ENCODE results near the gene MANBA.

Gene MANBA

GRCh38 chr4:102757681-102758080 lies 3.1 kb downstream of the MANBA start (continued):
- TF ChIP-seq, protein P1, sequence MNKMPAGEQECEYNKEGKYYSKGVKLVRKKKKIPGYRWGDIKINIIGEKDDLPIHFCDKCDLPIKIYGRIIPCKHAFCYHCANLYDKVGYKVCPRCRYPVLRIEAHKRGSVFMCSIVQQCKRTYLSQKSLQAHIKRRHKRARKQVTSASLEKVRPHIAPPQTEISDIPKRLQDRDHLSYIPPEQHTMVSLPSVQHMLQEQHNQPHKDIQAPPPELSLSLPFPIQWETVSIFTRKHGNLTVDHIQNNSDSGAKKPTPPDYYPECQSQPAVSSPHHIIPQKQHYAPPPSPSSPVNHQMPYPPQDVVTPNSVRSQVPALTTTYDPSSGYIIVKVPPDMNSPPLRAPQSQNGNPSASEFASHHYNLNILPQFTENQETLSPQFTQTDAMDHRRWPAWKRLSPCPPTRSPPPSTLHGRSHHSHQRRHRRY (tag by site-specific recombination; IDR thresholded peaks at IDR 0.05): no peak
- TF ChIP-seq ZNF394 (tag by site-specific recombination; IDR thresholded peaks at IDR 0.05; ENCODE audit: borderline replicate concordance) (no peak), MYNN (tag by site-specific recombination; IDR thresholded peaks at IDR 0.05; ENCODE audit: borderline replicate concordance) (no peak), ZBTB1 (tag by site-specific recombination; IDR thresholded peaks at IDR 0.05) (no peak), KLF17 (tag by site-specific recombination; IDR thresholded peaks at IDR 0.05) (no peak), ZNF174 (tag by site-specific recombination; IDR thresholded peaks at IDR 0.05) (no peak)
- TF ChIP-seq, protein P2, sequence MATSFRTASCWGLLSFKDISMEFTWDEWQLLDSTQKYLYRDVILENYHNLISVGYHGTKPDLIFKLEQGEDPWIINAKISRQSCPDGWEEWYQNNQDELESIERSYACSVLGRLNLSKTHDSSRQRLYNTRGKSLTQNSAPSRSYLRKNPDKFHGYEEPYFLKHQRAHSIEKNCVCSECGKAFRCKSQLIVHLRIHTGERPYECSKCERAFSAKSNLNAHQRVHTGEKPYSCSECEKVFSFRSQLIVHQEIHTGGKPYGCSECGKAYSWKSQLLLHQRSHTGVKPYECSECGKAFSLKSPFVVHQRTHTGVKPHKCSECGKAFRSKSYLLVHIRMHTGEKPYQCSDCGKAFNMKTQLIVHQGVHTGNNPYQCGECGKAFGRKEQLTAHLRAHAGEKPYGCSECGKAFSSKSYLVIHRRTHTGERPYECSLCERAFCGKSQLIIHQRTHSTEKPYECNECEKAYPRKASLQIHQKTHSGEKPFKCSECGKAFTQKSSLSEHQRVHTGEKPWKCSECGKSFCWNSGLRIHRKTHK (tag by site-specific recombination; IDR thresholded peaks at IDR 0.05): no peak

- Histone ChIP-seq H3K9me3 (ENCODE audit: control insufficient read depth, insufficient read depth, low read depth, low read length) (no peaks in the 10 kb centered on the region), H3K27ac (ENCODE audit: extremely low read depth, low read depth, low read length) (no peak overlapping the region), H3K4me3 (ENCODE audit: low read depth, low read length) (no peak overlapping the region), H3K4me1 (ENCODE audit: control insufficient read depth, insufficient read depth, low read length) (no peaks in the 10 kb centered on the region; the same call in 1 of the 2 replicates), H3K36me3 (ENCODE audit: control insufficient read depth in 2 of 2, insufficient read depth in 1 of 2, low read length in 2 of 2) (peaks cover 0 to 19% of the 10 kb centered on the region in 2 experiments; a peak in 1 of 3 replicates)
- ChIA-PET POLR2A (no interaction called here), CTCF (no interaction called here)
- TF ChIP-seq ZBTB21 (tag by site-specific recombination; IDR thresholded peaks at IDR 0.05): no peak
- no peak for TF ChIP-seq ZNF239 (tag by site-specific recombination; IDR thresholded peaks at IDR 0.05)
- TF ChIP-seq ZNF658 (tag by site-specific recombination; IDR thresholded peaks at IDR 0.05): no peak
Observed at GRCh38 chr4:102754044-102754443, 6.7 kb downstream of the MANBA start.

DNA sequence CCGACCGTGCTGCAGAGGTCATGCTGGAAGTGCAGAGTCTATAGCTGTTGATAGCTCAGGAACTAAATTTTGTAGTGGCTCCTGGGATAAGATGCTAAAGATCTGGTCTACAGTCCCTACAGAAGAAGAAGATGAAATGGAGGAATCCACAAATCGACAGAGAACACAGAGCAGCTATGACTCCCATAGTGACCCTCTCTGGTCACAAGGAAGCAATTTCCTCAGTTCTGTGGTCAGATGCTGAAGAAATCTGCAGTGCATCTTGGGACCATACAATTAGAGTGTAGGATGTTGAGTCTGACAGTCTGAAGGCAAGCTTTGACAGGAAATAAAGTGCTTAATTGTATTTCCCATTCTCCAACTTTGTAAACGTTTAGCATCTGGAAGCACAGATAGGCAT lies 8.8 kb downstream of the MANBA start:
- Histone ChIP-seq H3K27ac (ENCODE audit: extremely low read depth, low read depth, low read length) (no peak overlapping the region), H3K4me1 (ENCODE audit: control insufficient read depth, insufficient read depth, low read length) (no peaks in the 10 kb centered on the region), H3K4me3 (ENCODE audit: low read depth, low read length) (no peak overlapping the region), H3K9me3 (ENCODE audit: control insufficient read depth, insufficient read depth, low read depth, low read length) (no peaks in the 10 kb centered on the region), H3K36me3 (ENCODE audit: control insufficient read depth in 2 of 2, insufficient read depth in 1 of 2, low read length in 2 of 2) (peaks cover 0 to 22% of the 10 kb centered on the region in 2 experiments; a peak in 1 of 3 replicates)
- ChIA-PET POLR2A (interaction anchor here (1.0 kb wide), 1 partner anchor 9 kb away, joined by 5 read pairs; the partner anchor contains the start of gene MANBA), CTCF (no interaction called here)
- TF ChIP-seq HOXC10 (CRISPR knock-in tag; IDR thresholded peaks at IDR 0.05): no peak
- TF ChIP-seq, protein P3, sequence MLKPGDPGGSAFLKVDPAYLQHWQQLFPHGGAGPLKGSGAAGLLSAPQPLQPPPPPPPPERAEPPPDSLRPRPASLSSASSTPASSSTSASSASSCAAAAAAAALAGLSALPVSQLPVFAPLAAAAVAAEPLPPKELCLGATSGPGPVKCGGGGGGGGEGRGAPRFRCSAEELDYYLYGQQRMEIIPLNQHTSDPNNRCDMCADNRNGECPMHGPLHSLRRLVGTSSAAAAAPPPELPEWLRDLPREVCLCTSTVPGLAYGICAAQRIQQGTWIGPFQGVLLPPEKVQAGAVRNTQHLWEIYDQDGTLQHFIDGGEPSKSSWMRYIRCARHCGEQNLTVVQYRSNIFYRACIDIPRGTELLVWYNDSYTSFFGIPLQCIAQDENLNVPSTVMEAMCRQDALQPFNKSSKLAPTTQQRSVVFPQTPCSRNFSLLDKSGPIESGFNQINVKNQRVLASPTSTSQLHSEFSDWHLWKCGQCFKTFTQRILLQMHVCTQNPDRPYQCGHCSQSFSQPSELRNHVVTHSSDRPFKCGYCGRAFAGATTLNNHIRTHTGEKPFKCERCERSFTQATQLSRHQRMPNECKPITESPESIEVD (tag by site-specific recombination; IDR thresholded peaks at IDR 0.05): no peak
- TF ChIP-seq ZNF548 (tag by site-specific recombination; IDR thresholded peaks at IDR 0.05): no peak
- TF ChIP-seq ZNF513 (tag by site-specific recombination; IDR thresholded peaks at IDR 0.05): no peak
- no peak for TF ChIP-seq SETDB1 (IDR thresholded peaks at IDR 0.05; ENCODE audit: insufficient read length, low read length)
- no peak for TF ChIP-seq ZBTB8A (tag by site-specific recombination; IDR thresholded peaks at IDR 0.05)
- TF ChIP-seq HIC1 (tag by site-specific recombination; IDR thresholded peaks at IDR 0.05): no peak
- no peak for TF ChIP-seq GLIS2 (tag by site-specific recombination; IDR thresholded peaks at IDR 0.05)
- no peak for TF ChIP-seq KLF17 (tag by site-specific recombination; IDR thresholded peaks at IDR 0.05)
- no peak for TF ChIP-seq ZNF214 (tag by site-specific recombination; IDR thresholded peaks at IDR 0.05; ENCODE audit: borderline replicate concordance)
- TF ChIP-seq ZNF239 (tag by site-specific recombination; IDR thresholded peaks at IDR 0.05): no peak
